Caki2 (cell line): ENCODE data around the gene TMEM258. TPM values are rescaled to one million over a fixed set of nuclear protein-coding genes. Genes with fewer than 3 reads are reported as not detected.

Experiments used
- DNase-seq: peaks from one replicate; pipeline ENCODE4 v3.0.0-alpha.2; 2015; ENCODE audit warnings: low read depth
- in situ Hi-C: cut with HindIII; loops from 2 replicates; pipeline ENCODE4 v1.10.0; 2016; ENCODE audit warnings: low sequenced_read_pairs, low pct_unique_long_range_greater_than_20kb, mixed read lengths
- total RNA-seq: library from RNA; depleted of rRNA; stranded (reverse); fragments of >200 nt; shearing (Covaris generic); gene quantifications from 2 replicates; pipeline ENCODE4 v1.2.3, GENCODE V29; 2014; ENCODE audit warnings: low replicate concordance; rRNA removed

TMEM258 gene
- total RNA-seq, result 61.3 and 85.2 TPM in 2 replicates

- DNase-seq, result peak; percentile 93
- in situ Hi-C loops, result no loop called here
Measured at GRCh38 chr11:61792310-61793082, at the start of gene TMEM258, which contains the start of gene FEN1. TSS of gene TMEM258 (minus strand) at chr11:61792599. CDS start at chr11:61792558, 41 bp downstream. TSS of gene FEN1 (plus strand) at chr11:61792911. CDS start at chr11:61795362, 2,451 bp downstream.

- no peak for DNase-seq
- in situ Hi-C loops, result no loop called here
Measured at GRCh38 chr11:61841636-61842527, 49.5 kb upstream of the TMEM258 start.

- in situ Hi-C loops, result no loop called here
- no peak for DNase-seq
Measured at GRCh38 chr11:61840371-61840770, 48.0 kb upstream of the TMEM258 start.

GRCh38 chr11:61839742-61840141 lies 47.3 kb upstream of the TMEM258 start:
- DNase-seq, result no peak
- in situ Hi-C loops, result no loop called here

GRCh38 chr11:61838921-61839320 lies 46.5 kb upstream of the TMEM258 start:
- in situ Hi-C loops, result no loop called here

GRCh38 chr11:61838501-61838900 lies 46.1 kb upstream of the TMEM258 start:
- in situ Hi-C loops, result no loop called here

More at GRCh38 chr11:61838921-61839320, 46.5 kb upstream of the TMEM258 start:
- DNase-seq, result no peak

GRCh38 chr11:61837411-61838005 lies 45.1 kb upstream of the TMEM258 start:
- no peak for DNase-seq
- in situ Hi-C loops, result no loop called here

More at GRCh38 chr11:61838501-61838900, 46.1 kb upstream of the TMEM258 start:
- DNase-seq, result no peak

GRCh38 chr11:61836193-61836592 lies 43.8 kb upstream of the TMEM258 start:
- no peak for DNase-seq
- in situ Hi-C loops, result no loop called here

- no peak for DNase-seq
- in situ Hi-C loops, result no loop called here
Measured at GRCh38 chr11:61834278-61835048, 42.1 kb upstream of the TMEM258 start.

- DNase-seq, result no peak
- in situ Hi-C loops, result no loop called here
Measured at GRCh38 chr11:61833926-61834277, 41.5 kb upstream of the TMEM258 start.

GRCh38 chr11:61833471-61833870 lies 41.1 kb upstream of the TMEM258 start:
- DNase-seq, result no peak
- in situ Hi-C loops, result no loop called here

GRCh38 chr11:61832754-61833153 lies 40.4 kb upstream of the TMEM258 start:
- in situ Hi-C loops, result no loop called here

GRCh38 chr11:61832207-61832606 lies 39.8 kb upstream of the TMEM258 start:
- in situ Hi-C loops, result no loop called here
- DNase-seq, result no peak

More at GRCh38 chr11:61832754-61833153, 40.4 kb upstream of the TMEM258 start:
- no peak for DNase-seq

GRCh38 chr11:61830237-61831105 lies 38.1 kb upstream of the TMEM258 start:
- no peak for DNase-seq
- in situ Hi-C loops, result no loop called here

- in situ Hi-C loops, result no loop called here
- DNase-seq, result no peak
Measured at GRCh38 chr11:61829806-61830205, 37.4 kb upstream of the TMEM258 start.

GRCh38 chr11:61828629-61829407 lies 36.4 kb upstream of the TMEM258 start:
- DNase-seq, result no peak

GRCh38 chr11:61828379-61828628 lies 35.9 kb upstream of the TMEM258 start:
- no peak for DNase-seq
- in situ Hi-C loops, result no loop called here

More at GRCh38 chr11:61828629-61829407, 36.4 kb upstream of the TMEM258 start:
- in situ Hi-C loops, result no loop called here
